ENCODE measurements around the gene RASGRP2. TPM values are rescaled to one million over a fixed set of nuclear protein-coding genes. Genes with fewer than 3 reads are reported as not detected.

Gene RASGRP2
- total RNA-seq, 6 donors from 2014 or later, result 20.5 to 80.7 (median 33.9) TPM

DNA sequence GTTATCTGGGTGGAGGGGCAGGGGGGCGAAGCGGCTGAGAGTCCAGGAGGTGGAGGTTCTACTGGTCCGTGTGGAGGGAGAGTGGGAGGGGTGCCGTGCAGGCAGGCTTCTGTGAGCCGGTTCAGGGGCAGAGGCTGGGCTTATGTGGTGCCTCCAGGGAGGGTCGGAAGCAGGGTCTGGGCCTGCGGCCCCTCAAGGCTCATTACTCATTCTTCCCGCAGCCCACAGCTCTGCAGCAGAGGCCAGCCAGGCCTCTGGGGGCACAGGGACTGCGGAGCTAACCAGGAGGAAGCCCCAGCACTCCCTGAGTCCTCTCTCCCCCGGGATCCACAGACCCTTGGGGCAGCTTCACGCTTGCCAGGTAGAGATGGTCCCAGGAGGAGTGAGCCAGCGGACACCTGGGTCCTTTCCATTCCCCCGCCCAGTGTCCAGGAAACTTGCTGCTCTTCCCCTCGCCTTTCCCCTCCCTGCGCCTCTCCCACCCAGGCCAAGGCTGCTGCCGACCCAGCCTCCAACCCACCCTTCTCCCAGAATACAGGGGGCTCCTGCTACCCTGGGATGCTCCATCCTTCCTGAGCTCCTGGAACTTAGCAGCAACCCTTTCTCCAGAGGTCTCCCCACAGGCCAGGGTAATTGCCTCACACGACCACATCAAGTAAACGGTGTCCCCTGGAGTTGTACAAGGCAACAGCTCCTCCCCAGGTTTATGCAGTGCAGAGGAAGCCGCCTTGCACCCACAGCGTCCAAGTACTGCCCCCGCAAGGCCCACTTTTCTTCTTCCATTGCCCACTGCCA lies 27.3 kb downstream of the RASGRP2 start:
- Histone ChIP-seq H3K36me3 (no peaks in the 10 kb centered on the region), H3K4me1 (peaks cover 6 to 22% (median 13%) of the 10 kb centered on the region in 4 donors), H3K4me3 (no peak overlapping the region), H3K9me3 (no peaks in the 10 kb centered on the region), H3K27ac (no peak overlapping the region), H3K27me3 (peaks cover 0 to 47% (median 28%) of the 10 kb centered on the region in 4 donors)
- TF ChIP-seq POLR2AphosphoS5 (IDR thresholded peaks at IDR 0.05) (no peak), POLR2A (IDR thresholded peaks at IDR 0.05) (no peak)
- WGBS, 2 donors, result 34 to 53% methylated on average over 12 to 20 of the region's 21 CpGs
- no peak for DNase-seq
- no peak for ATAC-seq (ENCODE audit: low FRiP score in 2 of 2)

DNA sequence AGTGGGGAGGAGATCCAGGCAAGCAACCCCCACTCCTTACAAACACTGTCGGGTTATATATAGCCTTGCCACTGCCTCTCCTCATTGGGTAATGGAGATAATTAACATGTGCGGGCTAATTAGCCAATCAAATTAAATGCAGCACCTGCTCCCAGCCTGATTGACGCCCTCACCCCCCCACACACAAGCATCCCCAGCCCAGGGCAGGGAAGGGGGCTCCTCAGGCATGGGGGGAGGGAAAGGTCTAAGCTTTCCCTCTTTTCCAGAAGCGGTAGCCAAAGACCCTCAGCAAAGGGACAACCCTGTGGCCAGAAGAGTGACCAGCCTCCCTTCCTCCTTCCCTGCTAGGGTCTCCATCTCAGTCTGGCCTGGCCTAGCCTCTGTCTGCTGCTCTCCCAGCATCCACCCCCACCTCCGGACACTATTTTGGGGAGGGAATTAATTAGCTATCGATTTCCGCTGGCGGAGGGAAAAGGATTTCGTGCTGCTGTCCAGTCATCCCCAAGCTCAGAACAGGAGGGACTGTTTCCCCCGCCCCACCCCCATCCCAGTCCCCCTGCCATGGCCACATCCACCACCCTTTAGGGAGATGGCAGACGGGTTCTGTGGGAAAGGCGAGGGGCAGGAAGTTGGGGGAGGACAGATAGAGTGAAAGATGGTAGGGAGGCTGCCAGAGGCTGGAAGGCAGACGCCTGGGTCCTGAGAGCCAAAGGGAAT lies 28.0 kb downstream of the RASGRP2 start:
- no peak overlapping the region for H3K27ac ChIP-seq
- H3K4me1 ChIP-seq, result peaks cover 14 to 29% (median 15%) of the 10 kb centered on the region in 4 donors
- DNase-seq (no peak), ATAC-seq (ENCODE audit: low FRiP score in 2 of 2) (no peak)
- H3K27me3 ChIP-seq, result peaks cover 2 to 55% (median 33%) of the 10 kb centered on the region in 4 donors
- H3K9me3 ChIP-seq, result no peaks in the 10 kb centered on the region
- H3K4me3 ChIP-seq, result no peak overlapping the region
- 29 to 50% methylated on average over 6 to 13 of the region's 13 CpGs for WGBS, 2 donors
- no peak for TF ChIP-seq POLR2A (IDR thresholded peaks at IDR 0.05)
- TF ChIP-seq EP300 (IDR thresholded peaks at IDR 0.05), result no peak
- no peak for TF ChIP-seq POLR2AphosphoS5 (IDR thresholded peaks at IDR 0.05)
- TF ChIP-seq, protein P1, sequence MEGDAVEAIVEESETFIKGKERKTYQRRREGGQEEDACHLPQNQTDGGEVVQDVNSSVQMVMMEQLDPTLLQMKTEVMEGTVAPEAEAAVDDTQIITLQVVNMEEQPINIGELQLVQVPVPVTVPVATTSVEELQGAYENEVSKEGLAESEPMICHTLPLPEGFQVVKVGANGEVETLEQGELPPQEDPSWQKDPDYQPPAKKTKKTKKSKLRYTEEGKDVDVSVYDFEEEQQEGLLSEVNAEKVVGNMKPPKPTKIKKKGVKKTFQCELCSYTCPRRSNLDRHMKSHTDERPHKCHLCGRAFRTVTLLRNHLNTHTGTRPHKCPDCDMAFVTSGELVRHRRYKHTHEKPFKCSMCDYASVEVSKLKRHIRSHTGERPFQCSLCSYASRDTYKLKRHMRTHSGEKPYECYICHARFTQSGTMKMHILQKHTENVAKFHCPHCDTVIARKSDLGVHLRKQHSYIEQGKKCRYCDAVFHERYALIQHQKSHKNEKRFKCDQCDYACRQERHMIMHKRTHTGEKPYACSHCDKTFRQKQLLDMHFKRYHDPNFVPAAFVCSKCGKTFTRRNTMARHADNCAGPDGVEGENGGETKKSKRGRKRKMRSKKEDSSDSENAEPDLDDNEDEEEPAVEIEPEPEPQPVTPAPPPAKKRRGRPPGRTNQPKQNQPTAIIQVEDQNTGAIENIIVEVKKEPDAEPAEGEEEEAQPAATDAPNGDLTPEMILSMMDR (IDR thresholded peaks at IDR 0.05), result no peak
- no peaks in the 10 kb centered on the region for H3K36me3 ChIP-seq

DNA sequence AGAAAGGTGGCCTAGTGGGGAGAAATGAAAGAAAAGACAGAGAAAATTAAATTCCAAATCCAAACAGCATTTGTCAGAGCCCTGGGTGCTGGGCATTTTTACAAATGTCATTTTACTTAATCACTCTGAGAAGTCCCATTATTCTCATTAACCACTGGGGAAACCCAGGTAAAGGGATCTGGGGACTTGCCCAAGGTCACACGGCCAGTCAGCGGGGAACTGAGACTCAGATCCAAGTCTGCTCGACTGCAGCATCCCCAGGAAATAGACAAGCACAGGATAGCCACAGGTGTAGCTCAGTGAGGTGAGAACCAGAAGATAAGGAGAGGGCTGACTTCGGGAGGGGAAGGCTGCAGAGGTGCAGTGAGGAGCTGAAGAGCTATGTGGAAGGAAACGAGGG lies 28.8 kb downstream of the RASGRP2 start:
- TF ChIP-seq EP300 (IDR thresholded peaks at IDR 0.05) (no peak), POLR2AphosphoS5 (IDR thresholded peaks at IDR 0.05) (no peak), POLR2A (IDR thresholded peaks at IDR 0.05) (no peak)
- TF ChIP-seq, protein P1 (IDR thresholded peaks at IDR 0.05), result no peak
- Histone ChIP-seq H3K27me3 (peaks cover 2 to 60% (median 34%) of the 10 kb centered on the region in 4 donors), H3K36me3 (no peaks in the 10 kb centered on the region), H3K4me3 (no peak overlapping the region), H3K4me1 (peaks cover 15 to 30% (median 15%) of the 10 kb centered on the region in 4 donors), H3K9me3 (no peaks in the 10 kb centered on the region), H3K27ac (no peak overlapping the region)
- WGBS, 2 donors, result 50 to 58% methylated on average over 5 of the region's 5 CpGs
- ATAC-seq (ENCODE audit: low FRiP score in 2 of 2), result no peak
- no peak for DNase-seq

DNA sequence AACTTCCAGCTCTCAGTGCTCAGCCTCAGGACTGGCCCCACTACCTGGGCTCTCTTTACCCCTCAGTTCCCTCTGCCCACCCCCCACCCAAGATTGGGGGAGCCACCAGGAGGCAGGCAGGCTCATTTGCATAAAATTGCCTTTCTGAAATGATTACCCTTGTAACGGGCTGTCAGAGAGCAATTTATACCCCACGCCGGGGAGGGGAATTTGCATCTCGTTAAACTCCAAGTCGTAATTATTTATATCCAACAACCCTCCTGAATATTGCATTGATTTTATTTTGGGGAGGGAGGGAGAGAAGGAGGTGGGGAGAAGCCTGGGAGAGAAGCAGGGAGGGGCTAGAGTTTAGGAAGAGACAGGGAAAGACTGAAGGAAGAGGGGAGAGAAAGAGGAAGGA lies 29.3 kb downstream of the RASGRP2 start:
- no peak for ATAC-seq (ENCODE audit: low FRiP score in 2 of 2)
- no peak overlapping the region for H3K27ac ChIP-seq
- no peak for DNase-seq
- TF ChIP-seq EP300 (IDR thresholded peaks at IDR 0.05) (no peak), POLR2AphosphoS5 (IDR thresholded peaks at IDR 0.05) (no peak), POLR2A (IDR thresholded peaks at IDR 0.05) (no peak)
- TF ChIP-seq, protein P1 (IDR thresholded peaks at IDR 0.05), result no peak
- H3K9me3 ChIP-seq, result no peaks in the 10 kb centered on the region
- no peak overlapping the region for H3K4me3 ChIP-seq
- H3K27me3 ChIP-seq, result peaks cover 2 to 60% (median 34%) of the 10 kb centered on the region in 4 donors
- H3K36me3 ChIP-seq, result no peaks in the 10 kb centered on the region
- peaks cover 15 to 30% (median 15%) of the 10 kb centered on the region in 4 donors for H3K4me1 ChIP-seq
- 45 to 68% methylated on average over 5 of the region's 5 CpGs for WGBS, 2 donors

DNA sequence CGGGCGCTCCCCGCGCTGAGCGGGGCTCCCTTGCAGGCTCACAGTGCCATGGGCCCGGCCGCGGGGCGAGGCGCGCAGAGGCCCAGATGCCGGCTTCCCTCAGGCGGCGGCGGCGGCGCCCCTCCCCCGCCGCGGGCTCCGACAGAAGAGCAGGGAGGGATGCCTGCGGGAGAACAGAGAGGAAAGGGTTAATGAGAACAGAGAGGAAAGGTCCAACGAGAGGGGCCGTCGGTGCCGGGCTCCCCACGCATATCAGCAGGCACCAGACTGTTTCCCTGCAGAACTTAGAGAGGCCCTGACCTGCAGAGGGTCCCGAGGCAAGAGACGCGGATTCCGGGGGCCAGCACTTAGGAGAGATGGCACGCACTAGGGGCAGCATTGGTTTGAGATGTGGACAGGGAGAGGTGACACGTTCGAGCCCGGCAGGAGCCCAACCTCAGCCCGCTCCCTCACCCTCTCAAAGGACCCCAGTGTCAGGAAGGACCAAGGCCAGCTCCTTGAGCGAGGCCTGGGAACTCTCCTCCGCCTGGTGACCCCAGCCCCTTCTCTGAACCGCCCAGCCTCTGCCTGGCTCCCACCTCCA lies 30.1 kb downstream of the RASGRP2 start:
- Histone ChIP-seq H3K27me3 (peaks cover 2 to 57% (median 34%) of the 10 kb centered on the region in 4 donors), H3K9me3 (no peaks in the 10 kb centered on the region), H3K27ac (no peak overlapping the region), H3K4me3 (peak overlapping the region in 1 of 4 donors; percentile 14), H3K36me3 (no peaks in the 10 kb centered on the region), H3K4me1 (peaks cover 15 to 30% (median 15%) of the 10 kb centered on the region in 4 donors)
- TF ChIP-seq, protein P1 (IDR thresholded peaks at IDR 0.05), result no peak
- no peak for TF ChIP-seq EP300 (IDR thresholded peaks at IDR 0.05)
- no peak for TF ChIP-seq POLR2AphosphoS5 (IDR thresholded peaks at IDR 0.05)
- no peak for TF ChIP-seq POLR2A (IDR thresholded peaks at IDR 0.05)
- DNase-seq, result no peak
- WGBS, 2 donors, result 9 to 14% methylated on average over 18 to 27 of the region's 39 CpGs
- ATAC-seq (ENCODE audit: low FRiP score in 2 of 2), result no peak

Measured in upper lobe of left lung (tissue), 6 donors.